OCI-LY3 (cell line): ENCODE results near the gene EOLA1.

ENCODE experiments used
- H2AFZ ChIP-seq: fragments of 200-600, 300-600 bp; shearing (Covaris generic); 2 replicates; pipeline ENCODE4 v1.6.0; 2014; ENCODE audit warnings: antibody characterized with exemption, low read depth, low read length
- H3K27ac ChIP-seq: fragments of 200-600, 300-600 bp; sonication (generic); 2 replicates; pipeline ENCODE4 v1.5.1; 2014; ENCODE audit warnings: mild to moderate bottlenecking, low read length, moderate library complexity, mixed read lengths
- H3K27me3 ChIP-seq: fragments of 200-600, 300-600 bp; sonication (generic); 2 replicates; pipeline ENCODE4 v1.6.1; 2014; ENCODE audit warnings: low read depth, low read length, mixed read lengths
- H3K36me3 ChIP-seq: fragments of 200-600, 300-600 bp; sonication (generic); replicated peaks from 2 replicates; pipeline ENCODE3; 2014; ENCODE audit warnings: low read depth, low read length, mixed read lengths
- H3K4me1 ChIP-seq: fragments of 300-600, 200-600 bp; sonication (generic); 2 replicates; pipeline ENCODE4 v1.6.1; 2014; ENCODE audit warnings: low read length, mixed read lengths
- H3K4me2 ChIP-seq: fragments of 200-600, 300-600 bp; sonication (generic); 2 replicates; pipeline ENCODE4 v1.6.1; 2014; ENCODE audit warnings: low read length, mixed read lengths
- H3K4me3 ChIP-seq: fragments of 300-600, 200-600 bp; sonication (generic); 2 replicates; pipeline ENCODE4 v1.5.1; 2014; ENCODE audit warnings: antibody characterized with exemption, mild to moderate bottlenecking, low read length, moderate library complexity
- H3K79me2 ChIP-seq: fragments of 300-600, 200-600 bp; shearing (Covaris generic); 2 replicates; pipeline ENCODE4 v1.6.1; 2014; ENCODE audit warnings: mild to moderate bottlenecking, low read length, mixed read lengths
- H3K9ac ChIP-seq: fragments of 300-600, 200-600 bp; shearing (Covaris generic); 2 replicates; pipeline ENCODE4 v1.6.0; 2014; ENCODE audit warnings: mild to moderate bottlenecking, low read length, moderate library complexity
- H3K9me3 ChIP-seq: fragments of 200-600, 300-600 bp; shearing (Covaris generic); 2 replicates; pipeline ENCODE4 v1.6.1; 2014; ENCODE audit warnings: low read length, mixed read lengths; ENCODE audit not compliant: insufficient read depth
- H4K20me1 ChIP-seq: fragments of 200-600, 300-600 bp; sonication (generic); 2 replicates; pipeline ENCODE4 v1.6.1; 2016; ENCODE audit warnings: low read length, mixed read lengths; ENCODE audit not compliant: insufficient read depth
- EZH2phosphoT487 ChIP-seq: fragments of 200-600 bp; shearing (Covaris generic); IDR thresholded peaks from 2 replicates; pipeline ENCODE4 v1.6.1; 2018; ENCODE audit warnings: antibody characterized with exemption, mixed run types, low read depth
- TF ChIP-seq, protein P1 (sequence below): fragments of 200-600, 300-600 bp; sonication (generic); IDR thresholded peaks from 2 replicates; pipeline ENCODE4 v1.5.1; 2014; ENCODE audit warnings: antibody characterized with exemption, low read length, low read depth

Gene EOLA1

GRCh38 chrX:149568701-149569296 is 28.0 kb downstream of the EOLA1 start:
- Histone ChIP-seq H3K27ac (no peak overlapping the region), H3K4me1 (peaks cover 8% of the 10 kb centered on the region), H3K79me2 (no peaks in the 10 kb centered on the region), H3K4me2 (no peak overlapping the region), H3K36me3 (no peaks in the 10 kb centered on the region), H3K9me3 (no peaks in the 10 kb centered on the region), H2AFZ (no peak overlapping the region), H3K27me3 (no peaks in the 10 kb centered on the region), H3K4me3 (no peak overlapping the region), H4K20me1 (no peaks in the 10 kb centered on the region), H3K9ac (no peak overlapping the region)
- TF ChIP-seq, protein P1, sequence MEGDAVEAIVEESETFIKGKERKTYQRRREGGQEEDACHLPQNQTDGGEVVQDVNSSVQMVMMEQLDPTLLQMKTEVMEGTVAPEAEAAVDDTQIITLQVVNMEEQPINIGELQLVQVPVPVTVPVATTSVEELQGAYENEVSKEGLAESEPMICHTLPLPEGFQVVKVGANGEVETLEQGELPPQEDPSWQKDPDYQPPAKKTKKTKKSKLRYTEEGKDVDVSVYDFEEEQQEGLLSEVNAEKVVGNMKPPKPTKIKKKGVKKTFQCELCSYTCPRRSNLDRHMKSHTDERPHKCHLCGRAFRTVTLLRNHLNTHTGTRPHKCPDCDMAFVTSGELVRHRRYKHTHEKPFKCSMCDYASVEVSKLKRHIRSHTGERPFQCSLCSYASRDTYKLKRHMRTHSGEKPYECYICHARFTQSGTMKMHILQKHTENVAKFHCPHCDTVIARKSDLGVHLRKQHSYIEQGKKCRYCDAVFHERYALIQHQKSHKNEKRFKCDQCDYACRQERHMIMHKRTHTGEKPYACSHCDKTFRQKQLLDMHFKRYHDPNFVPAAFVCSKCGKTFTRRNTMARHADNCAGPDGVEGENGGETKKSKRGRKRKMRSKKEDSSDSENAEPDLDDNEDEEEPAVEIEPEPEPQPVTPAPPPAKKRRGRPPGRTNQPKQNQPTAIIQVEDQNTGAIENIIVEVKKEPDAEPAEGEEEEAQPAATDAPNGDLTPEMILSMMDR: no peak
- TF ChIP-seq EZH2phosphoT487: no peak

GRCh38 chrX:149569770-149570169 is 29.0 kb downstream of the EOLA1 start:
- H3K36me3 ChIP-seq: no peaks in the 10 kb centered on the region
- H3K4me3 ChIP-seq: no peak overlapping the region
- no peak overlapping the region for H2AFZ ChIP-seq
- TF ChIP-seq, protein P1: no peak
- no peak for TF ChIP-seq EZH2phosphoT487
- no peak overlapping the region for H3K27ac ChIP-seq
- H3K9me3 ChIP-seq: no peaks in the 10 kb centered on the region
- H3K4me1 ChIP-seq: peaks cover 8% of the 10 kb centered on the region
- H3K27me3 ChIP-seq: no peaks in the 10 kb centered on the region
- no peaks in the 10 kb centered on the region for H4K20me1 ChIP-seq
- no peaks in the 10 kb centered on the region for H3K79me2 ChIP-seq
- no peak overlapping the region for H3K9ac ChIP-seq
- no peak overlapping the region for H3K4me2 ChIP-seq

- no peak overlapping the region for H3K4me2 ChIP-seq
- H3K27me3 ChIP-seq: no peaks in the 10 kb centered on the region
- TF ChIP-seq, protein P1: no peak
- TF ChIP-seq EZH2phosphoT487: no peak
These were observed 29.9 kb downstream of the EOLA1 start for GRCh38 chrX:149570668-149571067.

GRCh38 chrX:149571770-149572169 is 31.0 kb downstream of the EOLA1 start:
- no peak overlapping the region for H3K27ac ChIP-seq
- H3K9me3 ChIP-seq: no peaks in the 10 kb centered on the region
- H3K36me3 ChIP-seq: no peaks in the 10 kb centered on the region
- TF ChIP-seq, protein P1: no peak
- TF ChIP-seq EZH2phosphoT487: no peak
- H4K20me1 ChIP-seq: no peaks in the 10 kb centered on the region
- H3K27me3 ChIP-seq: no peaks in the 10 kb centered on the region
- no peak overlapping the region for H3K4me2 ChIP-seq
- H3K4me1 ChIP-seq: peaks cover 8% of the 10 kb centered on the region
- no peak overlapping the region for H2AFZ ChIP-seq
- H3K79me2 ChIP-seq: no peaks in the 10 kb centered on the region
- no peak overlapping the region for H3K4me3 ChIP-seq
- no peak overlapping the region for H3K9ac ChIP-seq

More at GRCh38 chrX:149570668-149571067, 29.9 kb downstream of the EOLA1 start:
- Histone ChIP-seq H3K9me3 (no peaks in the 10 kb centered on the region), H2AFZ (no peak overlapping the region), H3K4me3 (no peak overlapping the region), H3K79me2 (no peaks in the 10 kb centered on the region), H3K36me3 (no peaks in the 10 kb centered on the region), H4K20me1 (no peaks in the 10 kb centered on the region), H3K9ac (no peak overlapping the region), H3K27ac (no peak overlapping the region), H3K4me1 (peaks cover 8% of the 10 kb centered on the region)
